GM18526 (cell line): ENCODE data around the gene NALF2.

Source experiments
- POLR2A ChIP-seq: IDR thresholded peaks from 3 replicates; pipeline ENCODE4 v1.6.1; 2011; ENCODE audit not compliant: insufficient read length; ENCODE audit errors: extremely low read depth

NALF2 gene

DNA sequence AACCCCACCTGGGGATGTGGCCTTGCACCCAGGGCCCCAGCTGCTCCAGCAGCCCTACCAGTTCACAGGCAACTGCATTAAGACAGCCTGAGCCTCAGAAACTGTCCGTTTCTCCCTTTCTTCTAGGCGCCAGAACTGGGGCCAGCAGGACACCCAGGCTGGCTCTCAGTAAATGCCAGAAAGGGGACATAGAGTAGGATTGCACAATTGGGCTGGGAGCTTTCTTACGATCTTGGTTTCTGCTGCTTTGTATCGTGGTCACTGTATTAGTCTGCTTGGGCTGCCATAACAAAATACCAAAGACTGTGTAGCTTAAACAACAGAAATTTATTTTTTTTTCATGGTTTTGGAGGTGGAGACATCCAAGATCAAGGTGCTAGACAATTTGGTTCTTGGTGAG, 48.4 kb downstream of the NALF2 start:
- no peak for TF ChIP-seq POLR2A
